GM23248 (cell line): ENCODE data around the gene AK1. TPM values are rescaled to one million over a fixed set of nuclear protein-coding genes. Genes with fewer than 3 reads are reported as not detected.

Experiments used
- DNase-seq: peaks from one replicate; pipeline ENCODE4 v3.0.0-alpha.2; 2015
- H2AFZ ChIP-seq: fragments of 200-600 bp; sonication (generic); 2 replicates; pipeline ENCODE4 v1.6.1; 2016; ENCODE audit warnings: antibody characterized with exemption
- H3F3A ChIP-seq: fragments of 200-600 bp; sonication (generic); 2 replicates; pipeline ENCODE4 v1.6.1; 2016; ENCODE audit warnings: mild to moderate bottlenecking, antibody characterized with exemption, mixed run types; ENCODE audit not compliant: insufficient read depth
- H3K27ac ChIP-seq: fragments of 200-600 bp; sonication (generic); 2 replicates; pipeline ENCODE4 v1.5.1; 2016; ENCODE audit warnings: mild to moderate bottlenecking
- H3K27me3 ChIP-seq: fragments of 200-600 bp; sonication (generic); replicated peaks from 2 replicates; pipeline ENCODE4 v1.6.1; 2016; ENCODE audit warnings: mild to moderate bottlenecking; ENCODE audit not compliant: insufficient read depth
- H3K36me3 ChIP-seq: fragments of 200-600 bp; sonication (generic); 2 replicates; pipeline ENCODE4 v1.6.1; 2016; ENCODE audit warnings: low read depth, mild to moderate bottlenecking
- H3K4me1 ChIP-seq: fragments of 200-600 bp; sonication (generic); 2 replicates; pipeline ENCODE4 v1.6.1; 2016; ENCODE audit warnings: mild to moderate bottlenecking; ENCODE audit not compliant: insufficient read depth
- H3K4me2 ChIP-seq: fragments of 200-600 bp; sonication (generic); one replicate; pipeline ENCODE4 v1.6.1; 2016; ENCODE audit warnings: mild to moderate bottlenecking; ENCODE audit not compliant: unreplicated experiment
- H3K4me3 ChIP-seq: fragments of 200-600 bp; sonication (generic); 2 replicates; pipeline ENCODE4 v1.5.1; 2016; ENCODE audit warnings: mild to moderate bottlenecking
- H3K79me2 ChIP-seq: fragments of 200-600 bp; sonication (generic); 2 replicates; pipeline ENCODE4 v1.6.1; 2016; ENCODE audit warnings: mild to moderate bottlenecking; ENCODE audit not compliant: insufficient read depth
- H3K9ac ChIP-seq: fragments of 200-600 bp; sonication (generic); 2 replicates; pipeline ENCODE4 v1.6.1; 2016; ENCODE audit warnings: mild to moderate bottlenecking
- H3K9me2 ChIP-seq: fragments of 200-600 bp; sonication (generic); 2 replicates; pipeline ENCODE4 v1.6.1; 2016; ENCODE audit warnings: mixed run types, mild to moderate bottlenecking, moderate library complexity; ENCODE audit not compliant: insufficient read depth
- H3K9me3 ChIP-seq: fragments of 200-600 bp; sonication (generic); one replicate; pipeline ENCODE4 v1.6.1; 2017; ENCODE audit warnings: low read depth
- H4K20me1 ChIP-seq: fragments of 200-600 bp; sonication (generic); 2 replicates; pipeline ENCODE4 v1.6.0; 2016; ENCODE audit not compliant: insufficient read depth
- EZH2 ChIP-seq: fragments of 200-600 bp; sonication (generic); IDR thresholded peaks from 2 replicates; pipeline ENCODE4 v1.6.1; 2018; ENCODE audit warnings: antibody characterized with exemption, mild to moderate bottlenecking; ENCODE audit not compliant: insufficient read depth, poor library complexity, severe bottlenecking
- EZH2phosphoT487 ChIP-seq: fragments of 200-600 bp; sonication (generic); IDR thresholded peaks from 2 replicates; pipeline ENCODE4 v1.6.1; 2018; ENCODE audit warnings: antibody characterized with exemption, moderate library complexity, mild to moderate bottlenecking, low read depth; ENCODE audit not compliant: insufficient read depth
- WGBS, 2 experiments: methylation state at CpG; one replicate each; pipeline ENCODE4 v1.1.6; 2015 to 2017; ENCODE audit warnings: low lambda C conversion rate in 2 of 2, low coverage in 1 of 2; ENCODE audit errors: missing lambda C conversion rate in 2 of 2; 5-methylcytosine and 5-hydroxymethylcytosine counted together
- in situ Hi-C: fragments of 300-500 bp; cut with MboI; formaldehyde crosslinking; loops from 2 replicates; pipeline ENCODE4 v1.15.0; 2020
- microRNA-seq: library from miRNA; unstranded; fragments of <30 nt; microRNA quantifications from one replicate; pipeline ENCODE4, GENCODE V29; 2016; ENCODE audit warnings: borderline number of aligned reads
- polyA plus RNA-seq: library from polyadenylated mRNA; unstranded; fragments of >200 nt; fragmentation: Nextera tagmentation; extraction: Ambion mirVana; gene quantifications from 2 replicates; pipeline ENCODE4 v1.2.1, GENCODE V29; 2016
- small RNA-seq: library from RNA; depleted of rRNA; stranded (forward); fragments of <200 nt; gene quantifications from one replicate; pipeline ENCODE3, GENCODE V24; 2014; ENCODE audit warnings: low read depth, low replicate concordance
- total RNA-seq: library from RNA; depleted of rRNA; stranded (reverse); fragments of >200 nt; shearing (Covaris generic); gene quantifications from 2 replicates; pipeline ENCODE4 v1.2.3, GENCODE V29; 2014; rRNA removed

Gene AK1
- total and polyA plus RNA-seq, 2 experiments from 2014 or later, result 51.8 to 159 TPM

GRCh38 chr9:127818574-127818973 lies 58.9 kb downstream of the AK1 start:
- Histone ChIP-seq H3F3A (peaks cover 32% of the 10 kb centered on the region; the same call in 1 of the 2 replicates), H3K27me3 (no peaks in the 10 kb centered on the region), H3K27ac (no peak overlapping the region), H3K4me1 (no peaks in the 10 kb centered on the region), H3K79me2 (peaks cover 5% of the 10 kb centered on the region; the same call in 1 of the 2 replicates), H3K4me2 (no peak overlapping the region), H3K9me2 (no peaks in the 10 kb centered on the region), H3K36me3 (peaks cover 27% of the 10 kb centered on the region; the same call in 1 of the 2 replicates), H4K20me1 (no peaks in the 10 kb centered on the region), H2AFZ (no peak overlapping the region), H3K9ac (no peak overlapping the region), H3K4me3 (no peak overlapping the region), H3K9me3 (no peaks in the 10 kb centered on the region)
- WGBS, 2 experiments, result 89 to 92% methylated on average over 7 to 11 of the region's 11 CpGs
- TF ChIP-seq EZH2phosphoT487, result no peak
- TF ChIP-seq EZH2, result no peak
- no peak for DNase-seq
- in situ Hi-C loops, result no loop called here

- no peak for TF ChIP-seq EZH2phosphoT487
- TF ChIP-seq EZH2, result no peak
- no peaks in the 10 kb centered on the region for H3K9me3 ChIP-seq
- H3K36me3 ChIP-seq, result peaks cover 26% of the 10 kb centered on the region; the same call in 1 of the 2 replicates
- 89 to 92% methylated on average over 17 of the region's 17 CpGs for WGBS, 2 experiments
- DNase-seq, result no peak
- H4K20me1 ChIP-seq, result no peaks in the 10 kb centered on the region
- H3K27ac ChIP-seq, result no peak overlapping the region
- H3K4me1 ChIP-seq, result no peaks in the 10 kb centered on the region
- no peaks in the 10 kb centered on the region for H3K9me2 ChIP-seq
- H3K9ac ChIP-seq, result no peak overlapping the region; the same call in 1 of the 2 replicates
- no peak overlapping the region for H2AFZ ChIP-seq
- in situ Hi-C loops, result no loop called here
- no peak overlapping the region for H3K4me3 ChIP-seq
- H3K27me3 ChIP-seq, result no peaks in the 10 kb centered on the region
- H3F3A ChIP-seq, result peaks cover 28% of the 10 kb centered on the region; the same call in 1 of the 2 replicates
- no peak overlapping the region for H3K4me2 ChIP-seq
- peaks cover 5% of the 10 kb centered on the region; the same call in 1 of the 2 replicates for H3K79me2 ChIP-seq
Observed at GRCh38 chr9:127817881-127818434, 59.5 kb downstream of the AK1 start.

- no peak for DNase-seq
- Histone ChIP-seq H3K4me2 (no peak overlapping the region), H3F3A (peaks cover 22% of the 10 kb centered on the region; the same call in 1 of the 2 replicates), H3K79me2 (peaks cover 5% of the 10 kb centered on the region; the same call in 1 of the 2 replicates), H3K4me3 (no peak overlapping the region), H4K20me1 (no peaks in the 10 kb centered on the region), H3K27ac (no peak overlapping the region), H3K9ac (no peak overlapping the region), H3K9me2 (no peaks in the 10 kb centered on the region), H3K27me3 (no peaks in the 10 kb centered on the region), H2AFZ (no peak overlapping the region), H3K4me1 (no peaks in the 10 kb centered on the region), H3K36me3 (peaks cover 19% of the 10 kb centered on the region; the same call in 1 of the 2 replicates), H3K9me3 (no peaks in the 10 kb centered on the region)
- no peak for TF ChIP-seq EZH2phosphoT487
- TF ChIP-seq EZH2, result no peak
- in situ Hi-C loops, result no loop called here
- 81 to 87% methylated on average over 8 of the region's 8 CpGs for WGBS, 2 experiments
Observed at GRCh38 chr9:127816728-127817127, 60.7 kb downstream of the AK1 start.

Small RNA genes within 50 kb of the gene (microRNA-seq; reads per million reads assigned to microRNA genes)
- gene MIR4672, result not detected

Small RNA genes within 50 kb of the gene (small RNA-seq; reads per million reads assigned to genes)
- not detected for gene MIR4672
- not detected for gene RF00019
- gene RNA5SP296, result not detected

Other genes with a start within 250 kb of the AK1 start
- gene CFAP157, start 170.7 kb downstream of the AK1 start, total RNA-seq, result not detected in 2 replicates
- 0.43 and 0.55 TPM in 2 replicates for gene CFAP157, start 170.7 kb downstream of the AK1 start, polyA plus RNA-seq
- gene PTRH1, start 162.0 kb downstream of the AK1 start, total RNA-seq, result 23.1 and 33.1 TPM in 2 replicates
- gene PTRH1, start 162.0 kb downstream of the AK1 start, polyA plus RNA-seq, result 34.3 and 40.3 TPM in 2 replicates
- gene TTC16, start 161.6 kb downstream of the AK1 start, total RNA-seq, result not detected in 2 replicates
- gene TTC16, start 161.6 kb downstream of the AK1 start, polyA plus RNA-seq, result 0.05 and 0.06 TPM in 2 replicates
- gene TOR2A, start 142.4 kb downstream of the AK1 start, total RNA-seq, result 2.9 and 9.0 TPM in 2 replicates
- 9.2 and 10.3 TPM in 2 replicates for gene TOR2A, start 142.4 kb downstream of the AK1 start, polyA plus RNA-seq
- not detected in 2 replicates for gene SH2D3C, start 99.0 kb downstream of the AK1 start, total RNA-seq
- gene SH2D3C, start 99.0 kb downstream of the AK1 start, polyA plus RNA-seq, result not detected in 2 replicates
- 43.7 and 59.8 TPM in 2 replicates for gene CDK9, start 91.6 kb downstream of the AK1 start, total RNA-seq
- gene CDK9, start 91.6 kb downstream of the AK1 start, polyA plus RNA-seq, result 58.9 and 59.7 TPM in 2 replicates
- 67.7 and 80.4 TPM in 2 replicates for gene FPGS, start 74.8 kb downstream of the AK1 start, total RNA-seq
- 60.2 and 71.4 TPM in 2 replicates for gene FPGS, start 74.8 kb downstream of the AK1 start, polyA plus RNA-seq
- 54.5 and 57.4 TPM in 2 replicates for gene ENG, start 23.0 kb downstream of the AK1 start, total RNA-seq
- gene ENG, start 23.0 kb downstream of the AK1 start, polyA plus RNA-seq, result 226 and 232 TPM in 2 replicates
- gene ST6GALNAC6, start 21.9 kb upstream of the AK1 start, total RNA-seq, result 78.8 and 88.0 TPM in 2 replicates
- 81.1 and 82.0 TPM in 2 replicates for gene ST6GALNAC6, start 21.9 kb upstream of the AK1 start, polyA plus RNA-seq
- gene ST6GALNAC4, start 39.4 kb upstream of the AK1 start, total RNA-seq, result 45.5 and 61.0 TPM in 2 replicates
- gene ST6GALNAC4, start 39.4 kb upstream of the AK1 start, polyA plus RNA-seq, result 33.7 and 40.1 TPM in 2 replicates
- gene PIP5KL1, start 53.1 kb upstream of the AK1 start, total RNA-seq, result 5.5 and 16.6 TPM in 2 replicates
- 8.8 and 9.4 TPM in 2 replicates for gene PIP5KL1, start 53.1 kb upstream of the AK1 start, polyA plus RNA-seq
- gene DPM2, start 60.2 kb upstream of the AK1 start, total RNA-seq, result 27.0 and 33.3 TPM in 2 replicates
- gene DPM2, start 60.2 kb upstream of the AK1 start, polyA plus RNA-seq, result 62.8 and 66.5 TPM in 2 replicates
- 6.1 and 29.6 TPM in 2 replicates for gene EEIG1, start 103.3 kb upstream of the AK1 start, total RNA-seq
- 8.9 and 9.3 TPM in 2 replicates for gene EEIG1, start 103.3 kb upstream of the AK1 start, polyA plus RNA-seq
- 5.6 and 9.5 TPM in 2 replicates for gene NAIF1, start 189.6 kb upstream of the AK1 start, total RNA-seq
- gene NAIF1, start 189.6 kb upstream of the AK1 start, polyA plus RNA-seq, result 4.8 and 8.9 TPM in 2 replicates
- 17.6 and 20.2 TPM in 2 replicates for gene SLC25A25, start 190.6 kb upstream of the AK1 start, total RNA-seq
- 7.5 and 8.2 TPM in 2 replicates for gene SLC25A25, start 190.6 kb upstream of the AK1 start, polyA plus RNA-seq